Right forelimb (tissue), 1 donor: ENCODE results near the gene LRRC4.

Source experiments
- DNase-seq: peaks from one replicate; pipeline ENCODE4 v3.0.0-alpha.2; 2018

The LRRC4 gene

DNA sequence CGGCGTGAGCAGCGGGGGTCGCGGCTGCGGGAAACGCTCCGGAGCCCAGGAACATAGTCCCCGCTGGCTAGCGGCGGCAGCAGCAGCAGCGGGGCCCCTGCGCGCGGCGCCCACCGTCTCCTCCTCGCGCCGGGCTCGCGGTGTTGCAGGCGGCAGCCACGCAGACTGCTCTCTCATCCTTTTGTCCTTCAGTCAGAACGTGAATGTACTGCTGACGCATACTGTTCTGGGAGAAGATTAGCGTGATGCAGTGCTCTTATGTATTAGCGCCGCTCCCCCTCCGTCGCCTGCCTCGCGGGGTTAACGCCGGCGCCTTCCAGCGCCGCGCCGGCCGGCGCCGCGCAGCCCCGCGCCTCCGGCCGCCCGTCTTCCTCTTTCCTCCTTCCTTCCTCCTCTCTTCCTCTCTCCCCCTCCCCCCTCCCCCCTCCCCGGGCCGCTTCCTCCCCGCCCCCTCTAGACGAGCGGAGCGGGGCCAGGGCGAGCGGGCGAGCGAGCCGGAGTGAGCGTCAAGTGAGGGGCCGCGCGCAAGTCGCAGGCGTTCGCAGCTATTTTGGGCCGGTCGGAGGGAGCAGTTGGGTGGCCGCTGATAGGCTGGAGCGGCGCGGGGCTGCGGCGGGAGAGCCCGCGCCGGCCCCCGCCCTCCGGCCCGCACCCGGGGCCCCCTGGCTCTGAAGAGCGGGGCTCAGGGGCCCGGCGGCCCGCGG is 816 bp upstream of the LRRC4 start:
- peak; percentile 67 for DNase-seq

DNA sequence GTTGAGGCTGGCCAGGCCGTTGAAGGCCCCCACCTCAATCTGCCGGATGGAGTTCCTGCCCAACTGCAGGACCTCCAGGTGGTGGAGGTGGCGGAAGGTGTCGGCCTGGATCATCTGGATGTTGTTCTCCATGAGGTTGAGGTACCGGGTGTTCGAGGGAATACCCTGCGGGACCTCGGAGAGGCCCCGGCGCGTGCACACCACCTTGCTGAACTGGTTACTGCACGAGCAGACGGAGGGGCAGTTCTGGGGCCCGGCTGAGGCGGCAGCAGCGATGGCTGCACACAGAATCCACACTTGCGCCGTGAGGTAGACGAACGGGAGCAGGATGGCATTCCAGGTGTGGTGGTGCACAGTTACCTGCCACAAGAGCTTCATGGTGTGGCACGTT is 979 bp downstream of the LRRC4 start:
- DNase-seq, result no peak

DNA sequence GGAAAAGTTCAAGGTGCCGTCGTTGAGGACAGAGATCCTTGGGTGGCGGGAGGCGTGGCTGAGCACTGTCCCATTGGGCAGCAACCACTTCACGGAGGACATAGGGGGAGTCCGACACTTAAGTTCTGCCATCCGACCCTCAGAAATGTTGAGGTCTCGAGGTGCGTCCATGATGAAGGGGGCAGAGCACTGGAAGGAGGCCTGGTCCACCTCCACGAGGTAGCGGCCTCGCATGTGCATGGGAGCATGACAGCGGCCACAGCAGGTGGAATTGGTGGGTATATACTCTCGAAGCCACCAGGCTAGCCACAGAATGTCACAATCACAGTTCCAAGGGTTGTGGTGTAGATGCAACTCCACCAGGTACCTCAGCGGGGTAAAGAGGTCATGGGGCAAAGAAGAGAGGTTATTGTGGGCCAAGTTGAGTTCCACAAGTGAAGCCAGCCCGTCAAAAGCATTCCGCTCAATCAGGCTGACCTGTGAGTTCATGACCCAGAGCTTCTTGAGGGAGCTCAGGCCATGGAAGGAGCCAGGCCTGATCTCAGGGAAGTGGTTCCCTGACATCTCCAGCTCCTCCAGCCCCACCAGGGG is 1.7 kb downstream of the LRRC4 start:
- DNase-seq, result no peak

DNA sequence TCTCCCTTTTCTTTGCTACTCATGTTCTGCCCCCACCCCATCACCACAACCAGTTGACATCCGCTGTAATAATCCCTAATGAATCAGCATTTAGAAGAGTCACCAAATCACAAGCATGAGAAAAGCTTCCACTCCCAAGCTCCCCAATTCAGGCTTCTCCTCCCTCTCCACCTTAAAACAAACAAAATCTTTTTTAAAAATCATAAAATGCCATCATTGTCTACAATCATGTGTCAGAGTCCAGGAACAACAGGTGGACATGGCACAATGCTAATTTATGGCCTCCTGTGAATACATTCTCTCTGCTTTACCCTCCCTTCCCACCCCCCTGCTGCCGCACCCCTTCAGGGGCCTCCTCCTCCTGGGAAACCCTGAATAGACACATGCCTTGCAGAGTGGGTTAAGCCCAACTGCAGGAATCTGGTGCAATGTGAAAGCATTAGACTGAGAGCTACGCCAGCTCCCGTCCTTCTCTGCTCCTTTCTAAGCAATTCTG is 3.7 kb downstream of the LRRC4 start:
- no peak for DNase-seq

DNA sequence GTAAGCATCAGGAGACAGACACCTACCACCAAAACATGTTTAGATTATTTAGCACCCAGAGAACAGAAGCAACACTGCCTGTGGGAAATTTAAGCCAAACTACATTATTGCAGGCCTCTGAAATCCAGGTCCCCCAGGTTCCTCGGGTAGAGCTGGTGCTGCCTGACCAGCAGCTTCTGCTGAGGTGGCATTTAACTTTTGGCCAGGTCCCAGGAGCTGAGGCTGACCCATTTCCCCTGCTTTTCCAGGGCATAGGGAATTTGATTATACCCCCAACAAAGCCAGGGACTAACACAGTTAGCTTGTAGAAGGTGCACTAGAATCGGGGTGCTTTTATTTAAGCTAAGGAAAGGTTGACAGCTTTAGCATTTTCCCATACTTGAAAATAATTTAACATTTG is 4.7 kb downstream of the LRRC4 start:
- no peak for DNase-seq

DNA sequence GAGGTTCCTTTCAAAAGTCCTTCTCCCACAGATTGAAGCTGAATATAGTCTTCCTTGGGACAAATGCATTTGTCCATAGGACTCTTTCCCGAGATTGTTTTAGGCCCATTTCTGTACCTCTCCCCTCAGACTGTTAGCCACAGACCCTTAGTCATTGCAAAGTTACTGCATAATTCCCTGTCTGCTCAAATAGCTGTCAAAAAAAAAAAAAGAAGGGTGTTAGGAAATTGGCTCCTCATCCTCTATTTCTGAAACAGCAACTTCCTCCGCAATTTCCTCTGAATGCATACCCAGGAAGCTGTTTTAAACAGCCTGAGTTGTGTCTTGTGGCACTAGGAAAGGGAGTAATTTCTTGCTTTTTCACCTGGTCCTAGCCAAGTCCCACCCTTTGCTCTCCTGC is 5.4 kb downstream of the LRRC4 start:
- no peak for DNase-seq

DNA sequence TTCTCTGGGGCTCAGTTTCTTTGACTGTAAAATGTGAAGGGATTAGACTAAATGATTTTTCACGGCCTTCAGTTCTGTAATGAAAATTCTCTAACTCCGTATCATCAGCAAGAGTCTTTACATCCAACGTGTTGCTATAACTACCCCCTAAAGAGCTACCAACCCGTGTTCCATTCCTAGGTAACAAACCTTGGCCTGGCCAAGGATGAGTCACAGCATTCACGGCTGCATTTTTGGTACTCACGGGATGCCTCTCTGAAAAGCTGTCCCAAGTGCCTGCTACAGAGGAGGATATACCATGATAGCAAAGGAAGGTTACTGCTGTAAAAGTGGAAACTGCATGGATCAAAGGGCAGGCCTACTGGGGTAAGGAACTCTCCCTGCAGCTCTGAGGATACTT is 5.9 kb downstream of the LRRC4 start:
- no peak for DNase-seq

DNA sequence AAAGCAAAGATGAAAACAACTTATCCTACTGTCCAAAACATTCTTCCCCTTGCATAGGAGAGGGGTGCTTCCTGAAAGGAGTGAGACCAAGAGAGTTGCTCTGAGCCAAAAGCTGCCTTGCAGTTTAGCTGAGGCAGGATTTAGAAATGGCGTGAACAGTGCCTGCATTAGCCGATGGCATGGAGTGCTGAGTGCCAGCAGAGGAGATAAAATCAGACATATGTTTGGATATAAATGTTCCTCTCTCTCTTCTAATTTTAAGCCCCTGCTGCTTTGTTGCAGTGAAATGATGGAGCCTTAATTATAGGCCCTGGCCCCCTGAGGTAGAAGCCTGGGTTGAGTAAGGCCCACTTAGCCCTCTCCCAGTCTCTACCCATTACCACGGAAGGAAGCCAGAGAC is 7.1 kb downstream of the LRRC4 start:
- no peak for DNase-seq

DNA sequence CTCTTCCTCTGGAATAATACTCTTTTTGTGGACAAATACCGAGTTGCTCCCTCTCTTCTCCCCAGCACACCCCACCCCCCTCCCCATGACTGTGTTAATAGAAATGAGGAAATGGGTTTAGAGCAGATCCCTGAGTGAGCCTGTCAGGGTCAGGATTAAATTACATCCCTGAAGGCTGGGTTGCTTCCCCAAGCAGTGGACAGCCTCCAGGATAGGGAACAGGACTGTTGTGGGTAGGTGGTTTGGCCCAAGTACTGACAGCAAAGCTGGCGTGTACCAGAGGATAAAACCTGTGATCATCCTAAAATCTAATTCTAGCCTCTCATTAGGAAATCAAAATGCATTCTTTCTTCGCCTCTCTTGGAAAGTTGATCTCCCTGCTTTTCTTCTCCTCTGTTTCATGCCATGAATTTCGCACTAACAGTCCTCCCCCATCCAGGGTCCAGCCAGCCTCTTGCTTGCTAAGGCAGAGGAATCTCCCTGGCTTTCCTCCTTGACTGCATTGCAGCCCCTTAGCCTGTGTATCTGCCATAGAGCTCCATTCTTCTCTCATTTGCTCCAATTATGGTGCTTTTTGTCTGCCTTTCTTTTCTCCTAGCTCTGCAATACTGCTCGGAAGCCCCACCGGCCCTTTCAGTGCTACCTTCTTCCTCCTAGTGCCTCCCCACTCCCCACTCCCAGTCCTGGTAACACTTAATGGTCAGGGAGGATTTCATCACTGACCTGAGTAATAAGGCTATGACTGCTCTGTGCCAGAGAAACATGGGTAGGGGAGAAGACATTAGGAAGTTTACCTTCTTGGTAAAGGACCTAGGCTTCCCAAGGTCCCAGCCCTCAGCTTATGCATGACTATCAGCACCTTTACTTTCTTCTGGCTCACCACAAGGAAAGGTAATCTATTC is 8.4 kb downstream of the LRRC4 start:
- DNase-seq, result no peak

DNA sequence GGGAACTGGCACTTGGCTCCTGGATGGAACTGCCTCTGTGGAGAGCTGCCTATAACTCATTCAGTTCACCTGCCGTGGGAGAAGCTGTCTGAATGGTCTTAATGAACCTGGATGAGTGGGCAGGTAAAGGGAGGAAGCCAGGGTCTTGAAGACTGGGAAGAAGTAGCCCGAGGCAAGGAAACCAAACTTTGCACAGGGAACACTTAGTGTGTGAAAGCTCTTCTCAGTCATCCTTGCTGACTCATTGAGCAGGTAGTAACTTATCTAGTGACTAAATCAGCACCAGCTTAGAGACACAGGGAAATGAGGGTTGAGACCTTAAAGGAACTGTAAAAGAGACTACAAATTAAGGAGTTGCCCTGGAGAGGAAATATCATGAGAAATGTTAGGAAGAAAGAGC is 9.9 kb downstream of the LRRC4 start:
- no peak for DNase-seq

DNA sequence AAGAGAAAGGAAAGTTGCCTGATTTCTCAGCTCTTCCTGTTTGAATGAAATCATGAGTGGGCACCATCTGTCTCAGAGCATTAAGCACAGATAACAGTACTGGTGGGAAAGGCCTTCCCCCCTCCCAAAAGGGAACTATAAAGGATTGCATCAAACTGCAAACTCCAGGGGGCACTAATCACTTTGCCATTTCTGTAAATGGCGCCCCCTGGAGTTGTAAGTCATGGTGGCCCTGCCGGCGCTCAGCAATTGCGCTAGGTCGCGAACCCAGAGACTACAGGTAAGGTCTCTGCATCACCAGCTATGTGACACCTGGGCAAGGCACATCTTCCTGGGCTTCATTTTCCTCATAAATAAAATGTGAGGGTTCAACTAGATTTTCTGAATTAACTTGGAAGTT is 11.1 kb downstream of the LRRC4 start:
- no peak for DNase-seq

DNA sequence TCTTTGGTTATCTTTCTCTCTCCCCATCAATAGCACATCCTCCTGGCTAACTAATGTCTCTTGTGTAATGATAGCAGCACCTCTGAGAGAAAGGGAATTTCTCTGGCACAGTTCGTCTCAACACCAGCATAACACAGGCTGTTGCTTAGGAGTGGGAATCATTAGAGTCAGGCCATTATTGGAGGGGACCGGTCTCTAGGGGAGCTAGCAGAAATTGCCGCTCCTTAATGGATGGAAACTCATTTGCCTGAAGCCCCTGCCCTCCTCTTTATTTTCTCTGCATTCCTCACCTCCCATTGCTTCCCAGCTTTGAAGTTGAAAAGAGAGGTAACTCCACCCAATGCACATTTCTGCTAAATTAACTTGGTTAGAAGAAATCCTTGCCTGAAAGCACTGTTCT is 11.9 kb downstream of the LRRC4 start:
- DNase-seq, result no peak

DNA sequence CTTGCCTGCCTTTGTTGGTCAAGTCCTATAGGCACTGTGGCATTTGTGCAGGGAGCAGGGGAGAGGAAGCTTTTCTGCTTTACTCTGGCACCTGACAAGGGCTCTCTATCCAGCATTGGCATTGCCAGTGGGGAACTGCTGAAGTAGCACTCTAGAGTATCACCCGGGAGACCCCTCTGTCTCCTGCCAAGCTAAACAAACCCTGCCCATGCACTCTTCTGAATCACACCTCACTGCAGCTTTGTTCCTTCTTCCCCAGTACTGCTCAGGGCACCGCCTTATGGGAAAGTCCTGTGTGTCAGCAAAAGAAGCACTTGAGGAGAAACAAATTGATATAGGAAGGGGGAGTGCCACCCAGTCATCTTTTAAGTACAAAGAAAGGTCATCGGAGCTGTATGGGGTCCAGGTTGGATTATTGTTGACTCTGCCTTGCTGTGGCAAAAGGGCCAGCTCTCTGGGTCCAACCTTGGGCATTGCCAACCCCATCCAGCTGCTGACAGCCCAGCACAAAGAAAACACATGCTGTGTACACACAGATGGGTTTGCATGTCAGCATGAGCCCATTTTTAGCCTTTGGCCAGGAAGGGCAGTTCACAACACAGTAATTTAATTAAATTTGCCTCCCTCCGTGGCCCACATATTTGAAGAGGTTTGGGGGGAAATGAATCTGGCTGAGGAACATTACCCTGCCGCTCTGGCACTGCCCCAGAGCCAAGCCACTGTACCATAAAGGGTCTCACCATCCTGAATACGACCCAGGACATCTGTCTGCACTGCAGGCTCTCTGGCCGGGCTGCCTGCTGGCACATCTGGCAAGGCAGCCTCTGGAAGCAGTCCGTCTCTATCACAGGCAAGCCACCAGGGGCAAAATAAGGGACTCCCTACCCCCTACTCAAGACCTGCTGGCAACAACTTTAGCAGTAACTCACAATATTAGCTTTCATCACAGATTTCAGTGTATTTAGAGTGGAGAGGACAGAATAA is 13.1 kb downstream of the LRRC4 start:
- no peak for DNase-seq

DNA sequence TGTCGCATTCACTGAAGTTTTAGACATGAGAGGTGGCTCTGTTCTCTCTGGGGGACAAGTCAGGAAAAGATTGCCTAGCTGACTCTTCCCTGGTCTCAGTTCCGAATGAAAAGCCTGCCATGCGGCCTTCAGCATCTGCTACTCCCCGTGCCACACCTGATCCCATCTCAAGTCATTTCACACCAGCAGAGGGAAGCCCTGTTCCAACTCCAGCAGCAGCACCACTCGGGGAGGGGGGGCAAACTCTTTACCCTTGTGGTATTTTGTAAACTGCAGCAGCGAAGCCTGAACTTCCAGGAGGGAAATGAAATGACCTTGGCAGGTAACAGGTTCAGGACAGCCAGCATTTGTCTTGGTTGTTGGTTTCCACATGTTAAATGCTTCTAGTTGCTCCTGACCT is 13.8 kb downstream of the LRRC4 start:
- DNase-seq, result no peak

DNA sequence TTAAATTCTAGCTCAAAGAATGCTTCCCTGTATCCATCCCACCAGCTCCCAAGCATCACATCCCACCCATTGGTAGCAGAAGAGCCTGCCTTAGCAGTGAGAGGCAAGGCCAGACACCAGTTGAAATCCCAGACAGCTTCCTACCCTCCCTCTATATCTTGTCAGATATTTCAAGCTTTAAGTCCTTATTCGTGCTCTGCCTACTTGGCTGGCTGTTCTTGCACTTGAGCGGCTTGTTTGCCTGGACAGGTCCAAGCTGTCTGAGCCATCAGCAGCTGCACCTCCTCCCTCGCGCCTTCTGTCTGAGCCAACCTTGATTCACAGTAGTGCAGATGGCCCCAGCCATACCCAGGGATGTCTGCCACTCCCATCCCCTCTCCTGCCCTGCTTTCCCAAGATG is 16.4 kb downstream of the LRRC4 start:
- DNase-seq, result no peak

DNA sequence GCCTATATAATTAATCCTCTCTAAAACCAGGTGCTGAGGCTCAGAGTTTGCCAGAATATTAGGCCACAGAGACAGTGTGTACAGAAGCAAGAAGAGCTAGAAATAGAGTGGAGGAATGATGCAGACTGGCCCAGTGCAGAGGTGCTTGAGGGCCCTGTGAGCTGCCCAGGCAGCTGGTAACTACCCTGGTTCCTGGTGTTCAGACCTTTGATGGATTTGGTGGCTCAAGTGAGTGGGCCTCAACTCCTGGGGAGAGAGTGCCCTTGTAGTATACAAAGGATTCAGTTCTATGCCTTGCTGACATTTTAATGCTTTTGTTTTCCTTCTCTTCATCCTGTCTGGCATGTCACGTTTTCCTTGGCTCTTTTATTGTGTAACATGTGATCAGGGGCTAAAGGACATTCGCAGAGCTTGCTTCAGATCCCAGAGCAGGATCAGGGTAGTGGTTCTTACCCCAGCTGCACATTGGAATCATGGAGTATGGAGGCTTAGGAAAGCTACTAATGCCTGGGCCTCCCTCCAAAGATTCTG is 20.0 kb downstream of the LRRC4 start:
- no peak for DNase-seq

DNA sequence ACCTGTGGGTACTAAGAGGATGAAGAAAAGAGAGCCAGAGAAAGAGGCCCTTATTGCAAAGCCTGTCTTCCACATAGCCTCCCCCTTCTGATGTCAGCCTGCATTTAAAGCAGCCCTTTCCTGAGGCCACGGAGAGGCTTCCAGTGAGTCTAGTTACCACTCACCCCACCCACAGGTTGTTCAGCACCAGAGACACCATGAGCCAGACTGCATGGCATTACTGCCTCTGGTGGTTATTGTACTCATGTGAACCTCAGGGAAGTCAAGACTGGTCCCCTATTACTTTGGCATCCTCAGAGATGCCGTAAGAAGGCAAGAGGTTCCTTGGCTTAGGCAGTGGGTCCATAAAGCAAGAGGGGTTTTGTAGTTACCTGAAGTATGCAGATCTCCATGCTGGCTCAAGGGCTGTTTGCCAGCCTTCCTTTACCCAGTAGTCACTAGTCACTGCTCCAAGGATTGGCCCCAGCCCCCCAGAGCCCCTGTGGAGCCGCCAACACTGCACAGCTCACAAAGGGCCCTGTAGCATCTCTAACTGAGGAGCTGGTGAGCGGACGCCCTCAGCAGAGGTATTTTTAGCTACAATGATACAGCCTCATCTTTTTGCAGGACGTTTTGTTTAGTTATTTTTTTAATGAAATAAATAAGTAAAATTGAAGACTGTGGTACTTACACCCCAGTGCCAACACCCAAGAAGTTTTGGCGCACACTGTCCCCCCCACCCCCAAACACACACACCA is 20.7 kb downstream of the LRRC4 start:
- DNase-seq, result no peak

DNA sequence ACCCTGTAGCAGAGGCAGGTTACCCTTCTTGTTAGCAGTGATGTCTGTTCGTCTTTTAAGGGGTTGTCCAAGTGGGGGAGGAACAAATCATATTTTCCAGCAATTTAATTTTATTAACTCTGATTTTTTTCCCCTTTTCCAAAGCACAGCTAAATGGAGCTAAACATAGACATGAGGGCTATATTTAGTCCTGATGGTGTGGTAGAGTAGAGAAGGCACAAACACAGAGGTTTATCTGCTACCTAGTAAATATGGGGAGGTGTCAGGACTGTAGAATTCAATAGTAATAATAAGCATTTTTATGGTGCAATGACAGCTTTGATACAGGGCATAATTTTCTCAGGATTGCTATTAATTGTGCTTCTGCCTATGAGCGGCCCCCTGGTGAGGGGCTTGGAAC is 22.5 kb downstream of the LRRC4 start:
- no peak for DNase-seq

DNA sequence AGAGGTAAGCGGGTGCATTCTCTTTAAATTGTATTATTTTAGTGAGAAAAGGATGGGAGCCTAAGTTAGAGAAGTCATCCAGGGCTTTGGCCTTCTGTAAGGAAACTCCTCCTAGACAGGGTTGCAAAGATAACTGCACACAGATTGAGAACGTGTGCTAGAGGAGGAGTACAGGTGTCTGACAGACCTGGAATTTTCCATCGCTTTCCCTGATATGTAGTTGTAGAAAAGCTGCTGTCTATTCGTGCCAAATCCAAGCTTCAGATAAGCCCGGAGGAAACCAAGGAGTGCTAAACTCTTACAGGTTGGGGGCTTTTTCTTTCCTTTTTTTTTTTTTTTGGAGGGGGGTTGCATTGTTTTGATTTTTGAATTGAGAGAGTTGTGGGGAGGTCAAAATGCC is 23.1 kb downstream of the LRRC4 start:
- DNase-seq, result no peak

DNA sequence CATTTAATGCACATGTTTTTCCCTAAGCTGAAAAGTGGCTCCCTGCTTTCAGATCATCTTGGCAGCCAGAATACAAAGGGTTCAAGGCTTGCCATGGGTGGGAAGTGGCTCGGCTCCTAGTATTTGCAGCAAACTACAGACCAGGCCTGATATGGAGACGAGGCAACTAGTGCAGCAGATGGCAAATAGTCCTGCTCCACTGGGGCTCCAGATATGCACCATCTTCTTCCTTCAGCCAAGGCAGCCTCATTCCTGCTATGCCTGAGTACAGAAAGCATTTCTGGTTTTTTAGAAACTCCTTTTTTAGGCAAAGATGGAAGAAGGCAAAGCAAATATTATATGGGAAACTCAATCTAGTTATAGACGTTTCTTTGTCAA is 23.9 kb downstream of the LRRC4 start:
- no peak for DNase-seq

DNA sequence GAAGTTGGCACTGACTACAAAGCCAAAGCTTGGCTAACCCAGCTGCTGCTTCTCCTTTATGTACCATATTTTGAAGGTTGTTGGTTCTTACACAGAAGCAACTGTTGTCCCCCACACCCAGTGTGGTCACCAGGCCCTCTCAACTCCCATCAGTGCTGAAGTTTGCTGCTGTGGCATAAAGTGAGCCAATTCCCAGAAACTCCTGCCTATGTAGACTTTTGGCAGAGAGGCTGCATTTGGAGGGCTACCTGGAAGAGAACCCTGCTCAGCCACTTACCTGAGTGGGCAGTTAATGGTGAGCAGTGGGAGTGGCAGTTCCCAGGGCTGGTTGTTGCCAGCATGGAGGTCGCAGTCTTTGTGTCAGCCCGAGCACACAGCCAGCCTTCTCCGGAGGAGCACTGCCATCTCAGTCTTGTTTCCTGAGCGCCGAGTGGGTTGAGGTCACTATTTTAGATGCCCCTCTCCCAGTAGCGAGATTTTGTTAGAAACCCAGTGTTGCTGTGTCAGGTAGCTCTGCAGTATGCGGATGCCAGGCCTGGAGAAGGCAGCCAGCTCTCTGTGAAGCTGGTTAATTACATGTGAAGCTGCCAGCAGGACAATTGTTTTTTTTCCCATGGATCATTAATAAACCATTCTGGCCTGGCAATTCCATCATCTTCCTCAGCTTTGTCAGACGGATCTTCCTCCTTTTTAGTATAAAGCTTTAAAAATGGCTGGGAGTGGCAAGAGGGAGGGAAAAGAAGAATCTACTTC is 24.5 kb downstream of the LRRC4 start:
- no peak for DNase-seq
